ENCODE measurements around the gene LANCL1. TPM values are rescaled to one million over a fixed set of nuclear protein-coding genes. Genes with fewer than 3 reads are reported as not detected.

LANCL1 gene
- total RNA-seq, 1 experiment from 2014 or later = 61.5 TPM

DNA sequence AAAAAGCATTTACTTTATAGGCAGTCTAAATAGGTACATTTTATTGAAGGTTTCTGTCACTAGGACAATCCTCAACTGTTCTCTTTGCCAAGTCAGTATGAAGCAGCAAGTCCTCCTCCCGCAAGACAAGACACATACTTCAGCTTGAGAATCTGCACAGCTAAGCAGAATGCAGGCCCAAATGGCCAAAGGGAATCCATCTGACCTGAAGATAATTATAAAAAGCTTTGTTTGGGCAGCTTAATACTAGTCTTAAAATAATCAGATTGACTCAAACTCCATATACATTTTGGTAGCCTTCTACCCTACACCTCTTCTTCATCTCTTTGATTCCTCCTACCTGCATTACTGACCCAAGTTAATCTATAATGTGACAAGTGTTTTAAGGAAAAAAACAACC is 1.8 kb downstream of the LANCL1 start:
- no peaks in the 10 kb centered on the region for H3K27me3 ChIP-seq (ENCODE audit: insufficient read depth, low read length)
- no peaks in the 10 kb centered on the region for H4K20me1 ChIP-seq (ENCODE audit: insufficient read depth)
- no peaks in the 10 kb centered on the region for H3K9me3 ChIP-seq (ENCODE audit: control insufficient read depth in 1 of 2, insufficient read depth in 1 of 2, low read depth in 1 of 2, low read length in 2 of 2)
- TF ChIP-seq, protein P1, sequence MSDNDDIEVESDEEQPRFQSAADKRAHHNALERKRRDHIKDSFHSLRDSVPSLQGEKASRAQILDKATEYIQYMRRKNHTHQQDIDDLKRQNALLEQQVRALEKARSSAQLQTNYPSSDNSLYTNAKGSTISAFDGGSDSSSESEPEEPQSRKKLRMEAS (IDR thresholded peaks at IDR 0.05) = no peak
- TF ChIP-seq CEBPB (IDR thresholded peaks at IDR 0.05; ENCODE audit: low read depth) (no peak), SIN3A (IDR thresholded peaks at IDR 0.05; ENCODE audit: low read depth) (no peak), ZFX (IDR thresholded peaks at IDR 0.05) (no peak), RAD21 (IDR thresholded peaks at IDR 0.05; ENCODE audit: low read depth) (no peak), EZH2phosphoT487 (IDR thresholded peaks at IDR 0.05; ENCODE audit: borderline replicate concordance) (no peak), FOSL1 (IDR thresholded peaks at IDR 0.05; ENCODE audit: low read depth) (no peak), TCF7L2 (IDR thresholded peaks at IDR 0.05; ENCODE audit: borderline replicate concordance, extremely low read depth, insufficient read depth, insufficient read length) (no peak), ELF1 (IDR thresholded peaks at IDR 0.05; ENCODE audit: borderline replicate concordance, low read depth) (no peak), CBX3 (IDR thresholded peaks at IDR 0.05; ENCODE audit: low read depth) (no peak), YY1 (IDR thresholded peaks at IDR 0.05; ENCODE audit: extremely low read depth, insufficient replicate concordance, low read depth, low read length) (no peak), POLR2A (IDR thresholded peaks at IDR 0.05; ENCODE audit: borderline replicate concordance, extremely low read depth, insufficient read depth, insufficient read length) (no peak), JUND (IDR thresholded peaks at IDR 0.05) (no peak), POLR2AphosphoS5 (IDR thresholded peaks at IDR 0.05; ENCODE audit: low read depth, low read length) (no peak), ZNF274 (IDR thresholded peaks at IDR 0.05; ENCODE audit: low read depth, low read length) (no peak), SRF (IDR thresholded peaks at IDR 0.05; ENCODE audit: low read depth) (no peak)
- TF ChIP-seq, protein P2, sequence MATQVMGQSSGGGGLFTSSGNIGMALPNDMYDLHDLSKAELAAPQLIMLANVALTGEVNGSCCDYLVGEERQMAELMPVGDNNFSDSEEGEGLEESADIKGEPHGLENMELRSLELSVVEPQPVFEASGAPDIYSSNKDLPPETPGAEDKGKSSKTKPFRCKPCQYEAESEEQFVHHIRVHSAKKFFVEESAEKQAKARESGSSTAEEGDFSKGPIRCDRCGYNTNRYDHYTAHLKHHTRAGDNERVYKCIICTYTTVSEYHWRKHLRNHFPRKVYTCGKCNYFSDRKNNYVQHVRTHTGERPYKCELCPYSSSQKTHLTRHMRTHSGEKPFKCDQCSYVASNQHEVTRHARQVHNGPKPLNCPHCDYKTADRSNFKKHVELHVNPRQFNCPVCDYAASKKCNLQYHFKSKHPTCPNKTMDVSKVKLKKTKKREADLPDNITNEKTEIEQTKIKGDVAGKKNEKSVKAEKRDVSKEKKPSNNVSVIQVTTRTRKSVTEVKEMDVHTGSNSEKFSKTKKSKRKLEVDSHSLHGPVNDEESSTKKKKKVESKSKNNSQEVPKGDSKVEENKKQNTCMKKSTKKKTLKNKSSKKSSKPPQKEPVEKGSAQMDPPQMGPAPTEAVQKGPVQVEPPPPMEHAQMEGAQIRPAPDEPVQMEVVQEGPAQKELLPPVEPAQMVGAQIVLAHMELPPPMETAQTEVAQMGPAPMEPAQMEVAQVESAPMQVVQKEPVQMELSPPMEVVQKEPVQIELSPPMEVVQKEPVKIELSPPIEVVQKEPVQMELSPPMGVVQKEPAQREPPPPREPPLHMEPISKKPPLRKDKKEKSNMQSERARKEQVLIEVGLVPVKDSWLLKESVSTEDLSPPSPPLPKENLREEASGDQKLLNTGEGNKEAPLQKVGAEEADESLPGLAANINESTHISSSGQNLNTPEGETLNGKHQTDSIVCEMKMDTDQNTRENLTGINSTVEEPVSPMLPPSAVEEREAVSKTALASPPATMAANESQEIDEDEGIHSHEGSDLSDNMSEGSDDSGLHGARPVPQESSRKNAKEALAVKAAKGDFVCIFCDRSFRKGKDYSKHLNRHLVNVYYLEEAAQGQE (IDR thresholded peaks at IDR 0.05; ENCODE audit: low read depth) = no peak
- TF ChIP-seq, protein P3, sequence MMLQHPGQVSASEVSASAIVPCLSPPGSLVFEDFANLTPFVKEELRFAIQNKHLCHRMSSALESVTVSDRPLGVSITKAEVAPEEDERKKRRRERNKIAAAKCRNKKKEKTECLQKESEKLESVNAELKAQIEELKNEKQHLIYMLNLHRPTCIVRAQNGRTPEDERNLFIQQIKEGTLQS (IDR thresholded peaks at IDR 0.05) = no peak
- TF ChIP-seq, protein P4, sequence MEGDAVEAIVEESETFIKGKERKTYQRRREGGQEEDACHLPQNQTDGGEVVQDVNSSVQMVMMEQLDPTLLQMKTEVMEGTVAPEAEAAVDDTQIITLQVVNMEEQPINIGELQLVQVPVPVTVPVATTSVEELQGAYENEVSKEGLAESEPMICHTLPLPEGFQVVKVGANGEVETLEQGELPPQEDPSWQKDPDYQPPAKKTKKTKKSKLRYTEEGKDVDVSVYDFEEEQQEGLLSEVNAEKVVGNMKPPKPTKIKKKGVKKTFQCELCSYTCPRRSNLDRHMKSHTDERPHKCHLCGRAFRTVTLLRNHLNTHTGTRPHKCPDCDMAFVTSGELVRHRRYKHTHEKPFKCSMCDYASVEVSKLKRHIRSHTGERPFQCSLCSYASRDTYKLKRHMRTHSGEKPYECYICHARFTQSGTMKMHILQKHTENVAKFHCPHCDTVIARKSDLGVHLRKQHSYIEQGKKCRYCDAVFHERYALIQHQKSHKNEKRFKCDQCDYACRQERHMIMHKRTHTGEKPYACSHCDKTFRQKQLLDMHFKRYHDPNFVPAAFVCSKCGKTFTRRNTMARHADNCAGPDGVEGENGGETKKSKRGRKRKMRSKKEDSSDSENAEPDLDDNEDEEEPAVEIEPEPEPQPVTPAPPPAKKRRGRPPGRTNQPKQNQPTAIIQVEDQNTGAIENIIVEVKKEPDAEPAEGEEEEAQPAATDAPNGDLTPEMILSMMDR (IDR thresholded peaks at IDR 0.05 in 2 of 3, conservative IDR thresholded peaks at IDR 0.05 in 1 of 3; ENCODE audit: borderline replicate concordance in 1 of 3, insufficient read depth in 1 of 3, low read depth in 2 of 3, low read length in 2 of 3) = no peak
- intact Hi-C loops (cut with micrococcal nuclease) = no loop called here
- POLR2A ChIA-PET = no interaction called here
- CTCF ChIA-PET = interaction anchor here (1.4 kb wide), 1 partner anchor 28 kb away, joined by 3 read pairs; no protein-coding TSS in a partner anchor
- no peak overlapping the region for H3K4me2 ChIP-seq (ENCODE audit: low read length)
- no peaks in the 10 kb centered on the region for H3K9me2 ChIP-seq (ENCODE audit: insufficient read depth)
- H3K27ac ChIP-seq (ENCODE audit: low read depth, low read length) = no peak overlapping the region
- ATAC-seq (no peak), DNase-seq (ENCODE audit: low read depth, low spot score) (no peak)
- RAD21 ChIA-PET (ENCODE audit: low non-redundant PET in 1 of 2, low total read pairs in 2 of 2, uncharacterized antibody in 2 of 2, unreplicated experiment in 2 of 2) = no interaction called here
- BruUV-seq (replicated peaks) = no TSS peak
- H3K4me1 ChIP-seq (ENCODE audit: control insufficient read depth in 1 of 2, insufficient read depth in 2 of 2, low read length in 2 of 2) = peaks cover 5 to 18% of the 10 kb centered on the region in 2 experiments; a peak in 3 of 4 replicates
- no peaks in the 10 kb centered on the region for H3K79me2 ChIP-seq (ENCODE audit: insufficient read depth, low read length)
- no peak overlapping the region for H3K4me3 ChIP-seq (replicated peaks in 1 of 2; ENCODE audit: low read depth in 1 of 2, low read length in 2 of 2)
- no peak overlapping the region for H2AFZ ChIP-seq (ENCODE audit: low read depth, low read length, poor library complexity, severe bottlenecking)
- no peak overlapping the region for H3K9ac ChIP-seq (ENCODE audit: low read length)
- peaks cover 0 to 6% of the 10 kb centered on the region in 2 experiments; a peak in 2 of 4 replicates for H3K36me3 ChIP-seq (ENCODE audit: control insufficient read depth in 1 of 2, insufficient read depth in 2 of 2, low read length in 2 of 2)
